GM20000 (cell line): ENCODE measurements around the gene BBS1.
"Not testable (repeated sequence)": the region's sequence is repeated elsewhere in the genome, so short reads cannot be mapped to it uniquely, and the experiment has no call there.

Source experiments
- DNase-seq: peaks from one replicate; pipeline ENCODE4 v3.0.0; 2012; ENCODE audit warnings: low spot score
- TF ChIP-seq, protein P1 (sequence below): IDR thresholded peaks from 2 replicates; pipeline ENCODE4 v1.5.1; 2012; ENCODE audit warnings: mild to moderate bottlenecking, control low read depth; ENCODE audit errors: extremely low read depth, missing control alignments

The BBS1 gene

DNA sequence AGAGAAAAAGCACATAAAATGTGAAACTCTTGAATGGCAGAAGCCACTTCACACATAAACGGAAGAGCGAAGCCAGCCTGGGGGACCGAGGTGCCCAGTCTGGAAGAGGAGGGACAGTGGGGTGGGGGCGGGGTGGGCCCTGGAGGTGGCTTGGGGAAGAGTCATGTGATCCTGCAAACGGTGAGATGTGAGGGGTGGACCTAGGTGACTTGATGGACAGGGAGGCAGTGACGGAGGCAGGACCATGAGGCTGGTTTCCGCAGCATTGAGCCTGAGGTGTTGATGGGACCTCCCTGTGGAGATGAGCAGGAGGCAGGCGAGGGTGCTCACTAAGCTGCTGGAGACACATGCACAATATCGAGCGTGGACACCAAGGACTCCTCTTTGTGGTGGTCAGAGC, 18.6 kb downstream of the BBS1 start:
- TF ChIP-seq, protein P1, sequence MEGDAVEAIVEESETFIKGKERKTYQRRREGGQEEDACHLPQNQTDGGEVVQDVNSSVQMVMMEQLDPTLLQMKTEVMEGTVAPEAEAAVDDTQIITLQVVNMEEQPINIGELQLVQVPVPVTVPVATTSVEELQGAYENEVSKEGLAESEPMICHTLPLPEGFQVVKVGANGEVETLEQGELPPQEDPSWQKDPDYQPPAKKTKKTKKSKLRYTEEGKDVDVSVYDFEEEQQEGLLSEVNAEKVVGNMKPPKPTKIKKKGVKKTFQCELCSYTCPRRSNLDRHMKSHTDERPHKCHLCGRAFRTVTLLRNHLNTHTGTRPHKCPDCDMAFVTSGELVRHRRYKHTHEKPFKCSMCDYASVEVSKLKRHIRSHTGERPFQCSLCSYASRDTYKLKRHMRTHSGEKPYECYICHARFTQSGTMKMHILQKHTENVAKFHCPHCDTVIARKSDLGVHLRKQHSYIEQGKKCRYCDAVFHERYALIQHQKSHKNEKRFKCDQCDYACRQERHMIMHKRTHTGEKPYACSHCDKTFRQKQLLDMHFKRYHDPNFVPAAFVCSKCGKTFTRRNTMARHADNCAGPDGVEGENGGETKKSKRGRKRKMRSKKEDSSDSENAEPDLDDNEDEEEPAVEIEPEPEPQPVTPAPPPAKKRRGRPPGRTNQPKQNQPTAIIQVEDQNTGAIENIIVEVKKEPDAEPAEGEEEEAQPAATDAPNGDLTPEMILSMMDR = no peak
- no peak for DNase-seq

DNA sequence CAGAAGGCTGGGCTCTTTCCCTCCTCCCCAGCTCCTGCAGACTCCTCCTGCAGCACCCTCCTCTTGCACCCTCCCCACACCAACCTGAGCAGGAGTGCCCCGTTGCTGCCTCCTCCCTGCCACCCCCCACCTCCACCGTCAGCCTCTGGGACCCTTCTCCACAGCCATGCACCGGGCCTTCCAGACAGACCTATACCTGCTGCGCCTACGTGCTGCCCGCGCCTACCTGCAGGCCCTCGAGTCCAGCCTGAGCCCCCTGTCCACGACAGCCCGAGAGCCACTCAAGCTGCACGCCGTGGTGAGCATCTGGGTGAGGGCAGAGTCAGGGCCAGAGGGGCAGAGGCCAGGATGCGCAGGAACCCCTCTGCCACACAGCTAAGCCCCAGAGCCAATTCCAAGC, 19.2 kb downstream of the BBS1 start:
- no peak for DNase-seq
- TF ChIP-seq, protein P1 = no peak

DNA sequence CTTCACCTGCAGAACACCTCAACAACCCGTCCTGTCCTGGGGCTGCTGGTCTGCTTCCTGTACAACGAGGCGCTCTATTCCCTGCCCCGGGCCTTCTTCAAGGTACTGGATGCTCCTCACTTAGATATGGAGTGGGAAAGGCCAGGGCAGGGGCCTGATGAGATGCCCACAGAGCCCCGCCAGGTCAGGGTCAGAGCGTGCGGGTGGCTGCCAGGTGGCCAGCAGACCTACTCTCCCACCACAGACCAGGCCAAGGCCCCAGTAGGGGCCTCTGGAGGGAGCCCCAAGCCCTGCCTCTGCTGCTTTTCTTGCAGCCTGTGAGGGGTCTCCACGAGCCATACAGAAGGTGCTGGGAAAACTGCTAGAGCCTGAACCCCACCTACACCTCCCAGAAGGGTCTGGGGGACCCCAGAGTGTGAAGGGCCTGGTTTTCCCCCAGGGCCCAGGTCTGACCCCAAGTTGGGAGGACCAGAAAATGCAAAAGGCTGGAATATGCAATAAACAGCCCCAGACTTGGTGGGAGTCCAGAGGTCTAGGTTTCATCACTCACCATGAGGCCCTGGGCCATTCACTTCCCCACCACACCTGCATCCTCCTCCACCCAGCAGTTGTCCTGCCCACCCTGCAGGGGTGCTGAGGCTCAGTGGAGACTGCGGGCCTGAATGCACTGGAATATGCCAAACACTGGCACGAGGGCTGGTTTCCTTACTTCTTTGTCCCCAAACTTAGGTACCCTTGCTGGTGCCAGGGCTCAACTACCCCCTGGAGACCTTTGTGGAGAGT, 20.7 kb downstream of the BBS1 start:
- DNase-seq = no peak
- TF ChIP-seq, protein P1 = no peak

DNA sequence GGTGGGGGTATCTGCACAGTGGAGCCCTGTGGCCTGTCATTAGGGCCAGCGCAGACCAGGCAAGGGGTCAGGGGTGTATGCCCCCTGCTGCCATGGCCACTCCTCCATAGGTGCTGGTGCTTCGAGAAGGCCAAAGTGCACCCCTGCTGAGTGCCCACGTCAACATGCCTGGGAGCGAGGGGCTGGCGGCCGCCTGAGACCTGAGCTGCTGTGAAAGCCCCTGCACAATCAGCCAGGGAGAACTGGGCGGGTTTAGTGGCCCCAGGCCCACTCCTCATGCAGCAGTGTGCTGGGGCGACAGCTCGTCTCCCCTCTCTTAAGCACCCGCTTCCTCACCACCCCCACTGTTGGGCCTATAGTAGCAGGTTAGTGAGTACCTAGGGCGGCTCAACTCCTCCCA, 21.4 kb downstream of the BBS1 start:
- DNase-seq = no peak
- TF ChIP-seq, protein P1 = no peak

DNA sequence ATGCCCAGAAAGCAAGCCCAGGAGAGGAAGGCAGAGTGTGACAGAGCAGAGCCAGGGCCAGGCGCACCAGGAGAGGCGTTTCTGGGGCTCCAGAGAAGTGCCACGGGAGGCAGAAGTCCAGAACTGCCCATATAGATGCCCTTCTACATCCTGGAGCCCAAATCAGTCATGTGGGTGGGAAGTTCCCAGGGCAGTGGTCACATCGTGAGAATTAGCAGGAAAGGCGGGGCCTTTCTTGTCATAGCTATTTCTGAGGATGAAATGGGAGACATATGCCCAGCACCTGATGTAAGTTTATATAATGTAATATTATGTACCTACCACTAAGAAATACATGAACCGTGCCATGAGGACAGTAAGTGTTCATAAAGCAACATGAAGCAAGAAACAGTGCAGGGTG, 22.3 kb downstream of the BBS1 start:
- no peak for DNase-seq
- TF ChIP-seq, protein P1 = no peak

DNA sequence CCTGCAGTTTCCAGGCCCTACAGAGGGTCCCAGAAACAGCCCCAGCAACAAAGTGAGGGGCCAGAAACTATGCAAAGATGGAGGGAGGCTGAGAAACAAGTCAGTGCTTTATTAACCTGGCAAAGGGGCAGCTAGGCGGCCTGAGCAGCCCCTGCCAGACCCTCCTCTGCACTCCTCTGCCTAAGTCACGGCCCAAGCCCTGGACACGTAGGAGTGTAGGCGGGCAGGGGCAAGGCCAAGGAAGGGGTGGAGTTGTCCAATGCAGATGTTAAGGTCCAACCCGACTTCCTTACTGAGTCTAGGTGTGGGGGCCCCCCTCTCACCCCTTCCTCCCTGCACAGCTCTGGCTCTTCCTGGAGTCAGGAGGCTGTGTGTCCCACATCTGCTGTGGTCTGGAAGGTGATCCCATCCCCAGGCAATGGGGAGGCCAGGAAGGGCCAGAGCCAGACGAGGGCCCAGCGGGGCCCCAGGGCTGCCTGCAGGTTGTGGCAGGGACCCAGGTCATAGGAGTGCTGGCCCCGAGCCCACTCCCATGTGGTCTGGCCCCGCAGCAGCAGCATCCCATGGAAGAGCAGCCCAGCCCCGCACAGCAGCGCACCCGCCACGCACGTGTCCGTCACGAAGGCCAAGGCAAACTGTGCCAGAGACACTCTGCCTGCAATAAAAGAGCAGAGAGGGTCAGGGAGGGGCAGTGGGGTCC, 28.9 kb downstream of the BBS1 start:
- DNase-seq = no peak
- TF ChIP-seq, protein P1 = no peak

DNA sequence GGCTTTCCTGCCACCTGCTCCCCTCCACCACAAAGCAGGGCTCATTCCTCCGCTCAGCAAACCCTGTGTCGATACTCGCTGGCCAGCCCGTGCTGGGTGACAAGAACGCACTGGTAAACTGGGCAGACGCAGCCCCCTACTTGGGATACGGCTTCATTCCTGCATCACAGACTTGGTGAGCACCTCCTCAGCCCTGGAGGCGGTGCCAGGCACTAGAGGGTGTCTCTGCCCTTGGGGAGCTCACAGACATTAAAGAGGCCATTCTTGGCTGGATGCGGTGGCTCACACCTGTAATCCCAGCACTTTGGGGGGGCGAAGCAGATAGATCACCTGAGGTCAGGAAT, 29.4 kb downstream of the BBS1 start:
- DNase-seq = no peak
- TF ChIP-seq, protein P1 = no peak

DNA sequence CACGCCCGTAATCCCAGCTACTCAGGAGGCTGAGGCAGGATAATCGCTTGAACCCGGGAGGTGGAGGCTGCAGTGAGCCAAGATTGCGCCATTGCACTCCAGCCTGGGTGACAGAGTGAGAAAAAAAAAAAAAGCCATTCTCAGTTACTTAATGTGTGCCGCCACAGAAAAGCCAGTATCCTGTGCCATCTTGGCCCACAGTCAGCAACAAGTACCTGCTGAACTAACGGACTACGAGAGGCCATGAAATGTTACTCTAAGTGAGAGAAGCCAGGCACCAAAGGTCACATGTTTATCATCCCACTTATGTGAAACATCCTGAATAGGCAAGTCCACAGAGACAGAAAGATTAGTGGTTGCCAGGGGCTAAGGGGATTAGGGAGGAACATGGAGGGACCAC, 30.2 kb downstream of the BBS1 start:
- not testable (repeated sequence) for DNase-seq
